HepG2 (cell line): ENCODE data around the gene ABCA4. TPM values are rescaled to one million over a fixed set of nuclear protein-coding genes. Genes with fewer than 3 reads are reported as not detected.

Experiments
- DMAP1 ChIP-seq: IDR thresholded peaks from 2 replicates; pipeline ENCODE4 v1.6.1; 2016
- ESRRA ChIP-seq: sonication (generic); formaldehyde crosslinking; IDR thresholded peaks from 2 replicates; pipeline ENCODE4 v1.5.1; 2020; ENCODE audit warnings: mild to moderate bottlenecking, low read depth, missing genetic modification reagents
- FOXA1 ChIP-seq, 2 experiments: fragments of 450-650 bp in 1 of 2; sonication (generic) in 1 of 2; formaldehyde crosslinking in 1 of 2; IDR thresholded peaks; 2 replicates each; pipeline versions ENCODE4 v1.4.0 to v1.6.1; 2016 to 2020; ENCODE audit warnings: missing genetic modification reagents in 1 of 2
- GATAD1 ChIP-seq: IDR thresholded peaks from 2 replicates; pipeline ENCODE4 v1.6.1; 2016; ENCODE audit warnings: missing genetic modification reagents, missing compliant biosample characterization
- MEF2D ChIP-seq: sonication (generic); formaldehyde crosslinking; IDR thresholded peaks from 2 replicates; pipeline ENCODE4 v1.5.1; 2020; ENCODE audit warnings: mild to moderate bottlenecking, missing genetic modification reagents
- MNT ChIP-seq: fragments of 450-650 bp; IDR thresholded peaks from 2 replicates; pipeline ENCODE4 v1.6.1; 2016
- PAXIP1 ChIP-seq: sonication (generic); formaldehyde crosslinking; conservative IDR thresholded peaks from 2 replicates; pipeline ENCODE4 v1.4.0; 2020; ENCODE audit warnings: mild to moderate bottlenecking, missing genetic modification reagents, moderate library complexity
- THAP7 ChIP-seq: sonication (generic); formaldehyde crosslinking; IDR thresholded peaks from 2 replicates; pipeline ENCODE4 v1.8.1; 2023; ENCODE audit warnings: mild to moderate bottlenecking, missing genetic modification reagents
- ZNF205 ChIP-seq: IDR thresholded peaks from 2 replicates; pipeline ENCODE4 v1.6.1; 2018; ENCODE audit warnings: missing biosample characterization, missing genetic modification reagents
- ZNF407 ChIP-seq: sonication (generic); formaldehyde crosslinking; IDR thresholded peaks from one replicate; pipeline ENCODE4 v1.5.1; 2020; ENCODE audit warnings: mild to moderate bottlenecking, missing genetic modification reagents; ENCODE audit errors: not compliant biosample characterization
- ZNF781 ChIP-seq: sonication (generic); formaldehyde crosslinking; IDR thresholded peaks from 2 replicates; pipeline ENCODE4 v1.5.1; 2020; ENCODE audit warnings: borderline replicate concordance, mild to moderate bottlenecking, missing genetic modification reagents; ENCODE audit errors: not compliant biosample characterization
- ZNF839 ChIP-seq: sonication (generic); formaldehyde crosslinking; IDR thresholded peaks from 2 replicates; pipeline ENCODE4 v1.4.0; 2020; ENCODE audit warnings: missing genetic modification reagents, mild to moderate bottlenecking, borderline replicate concordance
- polyA plus RNA-seq, 8 experiments: library from polyadenylated mRNA; depleted of rRNA in 3 of 8; stranded (reverse) in 7 of 8; unstranded in 1 of 8; fragments of >200 nt; fragmentation: Illumina TruSeq in 4 of 8; extraction: Trizol in 4 of 8; gene quantifications; 2 replicates each; pipeline versions ENCODE4 v1.2.1 to v1.2.3, GENCODE V29; 2011 to 2016; ENCODE audit warnings: low read depth in 4 of 8, missing spikeins in 1 of 8, mixed read lengths in 1 of 8; ENCODE audit not compliant: insufficient read depth in 1 of 8
- total RNA-seq, 5 experiments: library from RNA; depleted of rRNA; stranded (reverse); fragments of >200 nt; fragmentation: Illumina TruSeq; extraction: Trizol; gene quantifications; 2 replicates each; pipeline ENCODE4 v1.2.3, GENCODE V29; 2016; ENCODE audit warnings: low read depth in 1 of 5

ABCA4 gene
- total and polyA plus RNA-seq, 2 of the 13 experiments (the other 11 are each of a cell fraction or from before 2014, with no cell fraction given): 0.24 to 0.67 TPM

- TF ChIP-seq PAXIP1 (CRISPR knock-in tag) (peak; percentile 72), FOXA1 (IDR thresholded peaks at IDR 0.05) (no peak), FOXA1 (CRISPR knock-in tag; IDR thresholded peaks at IDR 0.05) (peak; percentile 77), GATAD1 (no peak), MNT (no peak), MEF2D (CRISPR knock-in tag) (no peak), ZNF839 (CRISPR knock-in tag) (no peak), THAP7 (CRISPR knock-in tag) (no peak), DMAP1 (CRISPR knock-in tag) (no peak), ZNF407 (no peak), ESRRA (CRISPR knock-in tag) (no peak), ZNF781 (no peak), ZNF205 (no peak)
Measured at GRCh38 chr1:94079080-94079940, 41.6 kb downstream of the ABCA4 start (continued).
